Measurements from ENCODE around the gene LYPD4.

GRCh38 chr19:41882568-41883462 is 38.3 kb upstream of the LYPD4 start, which contains the start of gene ARHGEF1:
- TF ChIP-seq CTCF (optimal IDR thresholded peaks at IDR 0.05 in 1 of 3, IDR thresholded peaks at IDR 0.05 in 1 of 3, conservative IDR thresholded peaks at IDR 0.05 in 1 of 3; ENCODE audit: extremely low read depth in 1 of 3, insufficient read depth in 2 of 3, low read length in 3 of 3): no peak
- TF ChIP-seq EZH2 (IDR thresholded peaks at IDR 0.05; ENCODE audit: low read length): no peak
